Measurements from ENCODE around the gene CLSTN1. TPM values are rescaled to one million over a fixed set of nuclear protein-coding genes. Genes with fewer than 3 reads are reported as not detected.

The CLSTN1 gene
- total and polyA plus RNA-seq, 2 of the 13 experiments (the other 11 are each of a cell fraction or from before 2014, with no cell fraction given), result 19.7 to 29.8 TPM

GRCh38 chr1:9684801-9685200, 139.0 kb downstream of the CLSTN1 start:
- DNase-seq (ENCODE audit: low spot score) (no peak), FAIRE-seq (no peak), ATAC-seq (no peak)
- no peak for TF ChIP-seq AGO2 (optimal IDR thresholded peaks at IDR 0.05; ENCODE audit: low read depth, low read length)
- no peak for TF ChIP-seq ZNF790 (CRISPR knock-in tag; IDR thresholded peaks at IDR 0.05; ENCODE audit: borderline replicate concordance)
- no peak for TF ChIP-seq ZBTB39 (CRISPR knock-in tag; IDR thresholded peaks at IDR 0.05)
- no peak for TF ChIP-seq ZFYVE20 (CRISPR knock-in tag; IDR thresholded peaks at IDR 0.05; ENCODE audit: borderline replicate concordance, low read depth)
- TF ChIP-seq ISL2 (CRISPR knock-in tag; IDR thresholded peaks at IDR 0.05), result no peak
- no peak for TF ChIP-seq RFXAP (CRISPR knock-in tag; IDR thresholded peaks at IDR 0.05; ENCODE audit: borderline replicate concordance)
- TF ChIP-seq MIER3 (CRISPR knock-in tag; IDR thresholded peaks at IDR 0.05; ENCODE audit: borderline replicate concordance), result no peak
- no peak for TF ChIP-seq GFI1 (CRISPR knock-in tag; IDR thresholded peaks at IDR 0.05; ENCODE audit: borderline replicate concordance)
- TF ChIP-seq NR2F6 (IDR thresholded peaks at IDR 0.05), result no peak
- no peak for TF ChIP-seq NR2F6 (CRISPR knock-in tag; IDR thresholded peaks at IDR 0.05)
- no peaks in the 10 kb centered on the region for H3K36me3 ChIP-seq (replicated peaks in 1 of 2; ENCODE audit: control insufficient read depth in 1 of 2, insufficient read depth in 2 of 2, low read length in 2 of 2)
- no TSS peak for BruUV-seq (replicated peaks)
- H4K20me1 ChIP-seq (ENCODE audit: insufficient read depth, low read length), result no peaks in the 10 kb centered on the region
- H2AFZ ChIP-seq (ENCODE audit: low read length), result no peak overlapping the region
- no peaks in the 10 kb centered on the region for H3K79me2 ChIP-seq (ENCODE audit: insufficient read depth, low read length)
- ChIA-PET POLR2A (no interaction called here), CTCF (ENCODE audit: low intra/inter-chr PET ratio, low total read pairs) (no interaction called here)
- intact Hi-C loops (cut with micrococcal nuclease; ENCODE audit: unreplicated experiment) (no loop called here), in situ Hi-C loops (cut with HindIII; ENCODE audit: extremely low pct_ligation_motif_present, low pct_unique_long_range_greater_than_20kb) (no loop called here)
- no peaks in the 10 kb centered on the region for H3K9me3 ChIP-seq (ENCODE audit: low read length)
- peaks cover 24% of the 10 kb centered on the region for H3K4me1 ChIP-seq (ENCODE audit: insufficient read depth, low read length)
- peaks cover 0 to 10% of the 10 kb centered on the region in 2 experiments; a peak in 1 of 5 replicates for H3K27me3 ChIP-seq (ENCODE audit: control insufficient read depth in 1 of 2, insufficient read depth in 2 of 2, low read length in 2 of 2)
- 89% methylated on average over 1 of the region's 1 CpG for WGBS (ENCODE audit: low lambda C conversion rate)
- no peak overlapping the region for H3K27ac ChIP-seq (ENCODE audit: extremely low read length, insufficient read depth, low read length)
- no peak overlapping the region for H3K4me3 ChIP-seq (replicated peaks in 1 of 3; ENCODE audit: insufficient read depth in 1 of 3, low read depth in 2 of 3, low read length in 3 of 3)
- no peak overlapping the region for H3K9ac ChIP-seq (ENCODE audit: insufficient read depth, low read depth, low read length)
- no peak overlapping the region for H3K4me2 ChIP-seq (ENCODE audit: low read depth, low read length)

Measured in HepG2 (cell line).